HL-60/S4 (cell line): ENCODE data around the gene CAPZB.
"Not testable (repeated sequence)": the region's sequence is repeated elsewhere in the genome, so short reads cannot be mapped to it uniquely, and the experiment has no call there.

Experiments
- in situ Hi-C: fragments of 300-500 bp; cut with MboI; formaldehyde crosslinking; loops from 2 replicates; pipeline ENCODE4 v1.14.3; 2022; ENCODE audit warnings: low sequenced_read_pairs

CAPZB gene

DNA sequence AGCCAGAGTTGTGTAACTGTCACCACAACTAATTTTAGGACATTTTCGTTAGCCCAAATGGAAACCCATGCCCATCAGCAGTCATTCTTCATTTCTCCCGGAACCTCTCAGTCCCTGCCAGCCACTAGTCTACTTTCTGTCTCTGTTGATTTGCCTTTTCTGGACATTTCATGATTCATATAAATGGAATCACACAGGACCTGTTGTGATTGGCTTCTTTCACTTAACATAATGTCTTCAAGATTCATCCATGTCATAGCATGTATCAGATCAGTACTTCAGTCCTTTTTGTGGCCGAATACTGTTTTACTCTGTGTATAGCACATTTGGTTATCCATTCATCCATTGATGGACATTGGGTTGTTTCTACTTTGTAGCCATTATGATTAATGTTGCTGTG lies 166.1 kb downstream of the CAPZB start:
- in situ Hi-C loops, result no loop called here

DNA sequence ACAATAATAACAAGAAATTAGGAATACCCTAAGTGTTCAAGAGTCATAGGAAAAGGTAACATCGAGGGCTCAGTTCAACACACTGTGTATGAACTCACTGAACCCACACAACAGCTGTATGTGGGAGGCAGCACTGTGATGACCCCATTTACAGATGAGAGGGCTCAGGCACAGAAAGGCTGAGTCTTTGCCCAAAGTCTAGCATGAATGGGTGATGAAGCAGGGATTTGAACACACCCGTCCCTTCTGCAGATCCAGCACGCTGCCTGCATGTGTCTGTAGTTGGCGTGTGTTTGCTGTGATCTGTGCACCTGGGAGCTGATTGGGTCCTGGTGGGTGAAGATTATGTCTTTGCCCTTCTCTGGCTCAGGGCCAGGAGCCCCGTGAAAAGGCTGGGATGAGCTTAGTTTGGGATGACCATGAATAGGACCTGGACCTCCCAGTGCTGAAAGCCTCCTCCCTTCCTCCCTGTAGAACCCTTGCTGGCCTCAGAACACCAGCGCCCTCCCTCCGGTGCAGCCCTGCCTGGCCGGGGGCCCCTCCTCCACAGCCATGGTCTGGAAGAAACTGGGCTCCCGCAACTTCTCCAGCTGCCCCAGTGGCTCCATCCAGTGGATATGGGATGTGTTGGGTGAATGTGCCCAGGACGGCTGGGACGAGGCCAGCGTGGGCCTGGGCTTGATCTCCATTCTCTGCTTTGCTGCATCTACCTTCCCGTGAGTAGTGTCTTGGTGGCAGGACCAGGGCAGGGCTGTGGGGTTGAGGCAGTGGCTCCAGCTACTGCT lies 168.0 kb downstream of the CAPZB start:
- in situ Hi-C loops, result no loop called here

DNA sequence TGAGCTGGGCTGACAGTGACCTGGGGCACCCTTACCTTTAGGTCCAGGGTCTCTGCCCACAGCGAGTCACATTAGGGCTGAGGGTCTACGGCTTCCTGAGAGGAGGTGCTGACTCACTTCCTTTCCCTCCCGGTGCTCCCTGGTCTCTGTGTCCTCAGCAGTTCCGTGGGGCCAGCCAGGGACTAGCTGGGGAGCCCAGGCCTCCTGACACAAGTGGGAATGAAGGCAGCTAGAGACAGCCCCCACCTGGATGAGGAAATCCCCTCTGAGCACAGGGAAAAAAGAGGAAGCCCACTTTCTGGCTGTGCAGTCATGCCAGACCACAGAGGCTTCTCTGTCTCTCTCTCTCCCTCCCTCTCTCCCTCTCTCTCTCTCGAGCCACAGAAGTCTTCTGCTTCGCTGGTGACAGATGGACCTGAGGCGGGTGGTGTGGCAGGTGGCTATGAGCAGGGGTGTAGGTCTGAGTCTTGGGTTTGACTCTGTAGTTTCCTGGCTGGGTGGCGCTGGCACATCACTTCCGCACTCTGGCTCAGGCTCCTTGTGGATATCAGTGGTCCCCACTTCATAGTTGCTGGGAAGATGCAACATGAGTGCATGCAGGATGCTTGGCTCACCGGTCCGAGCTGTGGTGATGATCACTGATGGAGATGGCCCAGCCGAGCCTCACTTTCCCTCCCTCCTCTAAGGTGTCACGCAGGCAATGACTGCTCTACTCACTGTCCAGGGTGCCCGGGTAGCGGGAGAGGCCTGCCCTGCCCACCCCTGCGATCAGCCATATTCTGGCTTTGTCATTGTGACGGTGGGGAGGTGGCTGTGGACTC lies 169.8 kb downstream of the CAPZB start:
- in situ Hi-C loops, result no loop called here

DNA sequence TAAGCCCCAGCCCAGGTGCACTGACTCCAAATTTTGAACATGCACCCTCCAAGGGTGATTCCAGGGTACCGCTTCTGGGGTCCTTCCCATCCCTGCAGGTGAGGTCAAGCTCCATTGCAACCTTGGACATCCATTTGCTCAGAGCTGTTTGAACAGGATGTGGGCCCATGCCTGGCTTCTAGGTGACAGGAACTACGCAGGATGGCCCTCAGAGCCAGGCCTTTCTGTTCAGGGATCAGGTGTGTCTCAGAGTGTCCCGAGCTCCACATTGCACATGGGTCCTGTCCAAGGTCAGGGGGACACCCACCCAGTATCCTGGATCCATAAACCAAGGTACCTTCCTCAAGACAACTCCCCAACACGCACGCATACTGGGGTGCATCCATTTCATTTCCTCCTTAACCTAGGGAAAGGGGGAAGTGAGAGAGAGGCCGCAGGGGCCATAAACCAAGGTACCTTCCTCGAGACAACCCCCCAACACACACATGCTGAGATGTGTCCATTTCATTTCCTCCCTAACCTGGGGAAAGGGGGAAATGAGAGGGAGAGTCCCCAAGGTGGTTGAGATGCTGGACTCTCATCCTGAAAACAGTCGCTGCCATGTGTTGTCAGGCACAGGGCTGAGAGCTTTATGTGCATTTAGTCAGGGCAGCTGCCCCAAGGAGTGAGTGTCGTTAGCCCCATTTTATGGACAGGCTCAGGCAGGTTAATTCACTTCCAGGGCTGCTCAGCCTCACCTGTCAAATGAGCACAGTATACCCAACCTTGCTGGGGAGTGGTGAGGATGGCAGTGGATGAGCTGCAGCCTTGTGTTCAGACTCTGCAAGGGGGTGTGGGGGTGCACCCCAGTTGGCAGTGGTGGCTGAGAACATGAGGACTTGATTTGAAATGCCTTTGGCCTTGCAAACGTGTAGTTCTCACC lies 171.1 kb downstream of the CAPZB start:
- in situ Hi-C loops, result no loop called here

DNA sequence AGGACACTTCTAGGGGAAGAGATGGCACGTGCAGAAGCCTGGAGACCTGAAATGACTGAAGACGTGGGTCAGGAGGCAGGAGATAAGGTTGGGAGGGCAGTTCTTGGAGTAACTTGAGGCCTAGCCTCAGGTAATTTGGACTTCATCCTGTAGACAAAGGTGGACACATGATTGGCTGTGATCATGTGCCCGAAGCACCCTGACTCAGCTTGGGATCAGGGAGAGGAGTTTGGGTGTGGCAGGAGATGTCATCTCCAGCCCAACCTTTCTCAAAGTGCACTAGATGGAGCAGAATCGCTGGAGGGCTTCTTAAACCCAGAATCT lies 171.7 kb downstream of the CAPZB start:
- in situ Hi-C loops, result no loop called here

DNA sequence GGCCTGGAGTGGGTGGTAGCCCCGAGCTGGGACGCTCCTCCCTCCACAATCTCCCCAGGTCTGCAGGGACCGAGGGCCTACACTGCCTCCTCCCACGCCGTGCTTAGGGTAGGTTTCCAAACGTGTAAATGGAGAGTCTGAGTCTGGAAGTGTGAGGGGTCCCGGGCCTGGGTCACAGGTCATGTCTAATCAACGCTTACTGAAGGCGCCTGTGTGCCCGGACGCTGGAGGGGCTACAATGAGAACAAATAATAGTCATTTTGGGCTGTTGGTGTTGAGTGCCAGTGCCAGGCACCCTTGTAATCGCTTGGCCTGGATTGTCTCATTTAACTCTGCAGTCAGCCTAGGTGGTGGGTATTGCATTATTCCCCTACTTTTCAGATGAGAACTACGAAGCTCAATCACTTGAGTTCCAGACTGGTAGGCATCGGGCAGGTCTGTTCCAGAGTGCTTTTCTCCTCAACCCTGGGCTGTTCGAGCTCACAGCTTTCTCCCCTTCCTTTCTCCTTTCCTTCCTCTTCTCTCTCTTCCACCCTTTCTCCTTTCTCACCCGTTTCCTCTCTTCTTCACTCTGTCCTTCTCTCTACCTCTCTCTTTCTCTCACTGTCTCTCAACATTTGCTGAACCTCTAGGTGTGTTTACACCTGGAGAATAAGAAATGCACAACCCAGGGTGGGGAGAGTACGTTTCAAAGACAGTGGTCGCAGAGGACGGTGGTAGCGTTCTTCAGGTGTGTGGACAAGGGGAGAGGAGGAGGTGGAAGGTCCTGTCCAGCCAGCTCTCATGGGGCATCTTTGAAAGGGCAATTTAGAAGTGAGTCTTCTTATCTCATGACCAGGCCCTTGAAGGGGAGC lies 172.3 kb downstream of the CAPZB start:
- in situ Hi-C loops, result no loop called here

DNA sequence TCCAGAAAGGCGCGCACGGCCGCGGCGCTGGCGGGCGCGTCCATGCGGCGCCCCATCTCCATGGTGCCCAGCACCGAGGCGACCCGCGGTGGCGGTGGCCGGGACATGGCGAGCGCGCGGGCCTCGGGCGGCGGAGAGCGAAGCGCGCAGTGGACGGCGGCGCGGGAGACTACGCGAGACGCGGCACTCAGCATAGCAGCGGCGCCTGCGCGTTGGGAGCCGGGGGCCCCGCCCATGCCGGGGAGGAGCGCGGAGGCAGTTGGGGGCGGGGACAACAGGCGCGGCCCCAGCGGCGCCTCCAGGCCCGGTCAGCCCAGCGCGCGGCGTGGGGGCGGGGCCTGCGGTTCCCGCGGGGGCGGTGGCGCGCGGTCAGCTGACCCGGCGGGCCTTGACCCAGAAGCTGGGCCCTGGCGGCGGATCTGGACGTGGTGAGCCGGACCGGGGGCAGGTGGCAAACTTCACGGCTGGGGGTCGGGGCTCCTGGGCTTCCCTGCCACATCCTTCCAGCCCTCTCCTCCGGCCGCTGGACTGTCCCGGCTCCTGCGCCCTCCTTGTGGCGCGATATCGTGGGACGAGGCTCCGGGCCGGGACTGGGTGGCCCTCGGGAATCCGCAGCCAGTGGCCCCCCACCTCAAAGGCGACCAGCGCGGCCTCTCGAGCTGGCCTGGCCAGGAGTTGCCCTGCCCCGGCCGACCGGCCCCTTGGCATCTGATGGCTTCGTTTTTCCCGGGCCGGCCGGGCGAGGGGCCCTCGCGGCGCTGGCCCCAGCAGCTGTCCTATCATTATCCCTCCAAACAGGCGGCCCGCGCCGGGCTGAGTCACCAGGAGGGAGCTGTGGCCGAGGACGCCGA lies 173.2 kb downstream of the CAPZB start, which contains the start of the genes AKR7A2 and SLC66A1:
TSS of gene AKR7A2 (minus strand) at position 214 of the 851 bp plus-strand sequence. CDS start at position 194, 20 bp downstream.
TSS of gene SLC66A1 (plus strand) at position 396 of the 851 bp plus-strand sequence. CDS start 5,352 bp downstream, outside the sequence.
- in situ Hi-C loops, result no loop called here

DNA sequence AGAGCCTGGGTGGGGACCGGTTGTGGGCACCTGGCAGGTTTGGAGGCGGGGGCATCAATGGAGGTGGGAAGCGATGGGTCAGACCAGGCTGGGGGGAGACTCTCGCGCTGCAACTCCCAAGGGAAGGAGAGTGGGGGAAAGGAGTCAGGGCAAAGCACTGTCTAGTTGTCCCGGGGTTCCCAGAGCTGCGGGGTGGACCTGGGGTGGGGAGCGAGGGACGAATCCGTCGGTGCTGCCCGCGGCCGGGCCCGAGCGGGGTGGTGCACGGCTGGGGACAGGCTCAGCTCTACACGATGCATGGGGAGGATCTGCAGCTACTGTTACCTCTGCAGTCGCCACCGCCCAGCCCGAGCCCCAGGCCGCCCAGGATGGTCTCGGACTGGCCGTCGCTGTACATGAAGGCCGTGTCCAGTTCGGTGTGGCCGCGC lies 173.8 kb downstream of the CAPZB start:
- in situ Hi-C loops, result no loop called here

DNA sequence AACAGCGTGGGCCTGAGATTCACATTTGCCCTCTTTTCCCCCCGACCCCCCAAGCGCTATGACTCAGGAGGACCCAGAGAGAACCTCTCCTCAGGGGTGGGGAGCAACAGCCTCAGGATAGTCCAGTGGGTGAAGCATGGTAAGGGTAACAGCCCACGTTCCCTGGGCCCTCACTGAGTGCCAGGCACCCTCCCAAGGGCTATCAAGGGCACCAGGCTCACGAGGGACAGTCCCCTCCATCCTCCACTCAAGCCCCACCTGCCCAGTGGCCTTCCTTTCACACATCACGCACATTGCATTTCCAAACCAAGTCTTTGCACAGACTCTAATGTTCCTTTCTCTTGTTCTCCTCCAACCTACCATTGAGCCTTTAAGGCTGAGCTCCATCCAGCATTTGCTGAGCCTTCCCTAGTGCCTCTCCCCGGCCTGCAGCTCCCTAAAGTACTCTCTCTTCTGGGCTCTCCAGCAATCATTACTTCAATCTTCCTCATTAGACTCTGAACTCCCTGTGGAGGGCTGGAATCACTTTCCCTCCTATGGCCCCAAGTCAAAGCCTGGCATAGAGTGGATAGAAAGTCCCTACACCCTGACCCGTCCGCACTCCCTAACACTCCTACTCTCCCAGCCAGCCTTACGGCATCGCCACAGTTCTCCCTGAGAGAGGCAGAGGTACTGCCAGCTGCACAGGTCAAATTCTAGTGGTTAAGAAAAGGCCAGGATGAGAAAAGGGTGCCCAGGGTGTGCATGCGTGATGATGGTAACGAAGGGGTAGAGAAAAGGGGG lies 174.4 kb downstream of the CAPZB start:
- in situ Hi-C loops, result no loop called here

DNA sequence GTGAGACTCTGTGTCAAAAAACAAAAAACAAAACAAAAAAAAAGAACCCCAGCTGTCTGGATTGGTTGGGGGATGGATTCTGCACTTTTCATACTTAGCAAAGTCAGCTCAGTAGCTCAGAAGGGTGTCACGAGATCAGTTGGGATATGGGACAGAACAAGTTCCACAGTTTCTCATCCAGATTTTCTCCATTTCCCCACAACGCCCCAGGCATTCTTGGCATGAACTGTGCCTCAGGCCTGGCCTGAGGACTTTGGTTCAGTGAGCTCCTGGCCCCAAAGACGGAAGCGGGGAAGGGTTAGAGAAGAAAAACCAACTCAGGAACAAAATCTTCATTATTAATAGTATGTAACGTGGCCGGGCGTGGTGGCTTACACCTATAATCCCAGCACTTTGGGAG lies 175.3 kb downstream of the CAPZB start:
- in situ Hi-C loops, result no loop called here

DNA sequence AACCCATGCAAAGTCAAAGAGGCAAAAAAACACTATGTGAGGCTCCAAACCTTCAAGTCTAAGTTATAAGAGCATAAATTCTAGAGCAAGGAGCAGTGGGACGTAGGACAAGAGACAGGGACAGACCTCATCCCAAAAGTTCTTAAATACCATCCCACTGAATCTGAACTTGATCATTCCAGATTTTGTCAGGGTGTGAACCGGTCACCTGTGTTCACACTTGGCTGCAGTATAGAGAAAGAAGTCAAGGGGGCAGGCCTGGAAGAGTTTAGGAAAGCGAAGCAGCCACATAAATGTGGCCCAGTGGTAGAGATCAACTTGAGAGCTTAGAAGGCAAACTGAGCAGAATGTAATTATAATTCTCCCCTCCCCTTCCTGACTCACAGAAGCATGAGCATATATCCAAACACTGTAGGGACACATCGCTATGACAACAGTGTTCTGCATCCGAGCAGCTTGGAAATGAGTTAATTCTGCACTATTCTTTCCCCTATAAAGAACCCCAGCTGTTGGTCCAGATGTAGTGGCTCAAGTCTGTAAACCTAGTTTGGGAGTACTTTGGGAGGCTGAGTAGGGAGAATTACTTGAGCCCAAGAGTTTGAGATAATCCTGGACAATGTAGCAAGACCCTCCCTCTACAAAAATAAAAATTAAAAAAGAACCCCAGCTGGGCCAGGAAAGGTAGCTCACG lies 176.1 kb downstream of the CAPZB start:
- in situ Hi-C loops, result no loop called here

DNA sequence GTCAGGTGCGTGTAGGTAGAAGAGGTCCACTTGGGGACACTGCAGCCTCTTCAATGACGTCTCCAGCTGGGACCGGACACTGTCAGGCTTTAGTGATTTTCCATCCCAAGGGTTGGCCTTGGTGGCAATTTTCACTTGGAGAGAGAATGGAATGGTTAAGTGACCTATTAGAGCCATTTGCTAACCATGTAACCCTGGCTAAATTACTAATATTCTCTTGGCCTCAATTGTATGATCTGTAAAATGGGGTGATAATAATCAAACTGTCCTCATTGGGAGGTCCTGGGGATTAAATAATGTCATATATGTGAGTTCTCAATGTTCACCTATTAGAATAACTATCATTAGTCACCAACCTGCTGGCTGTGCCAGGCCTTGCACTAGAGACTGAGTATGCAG lies 176.8 kb downstream of the CAPZB start:
- in situ Hi-C loops, result no loop called here

DNA sequence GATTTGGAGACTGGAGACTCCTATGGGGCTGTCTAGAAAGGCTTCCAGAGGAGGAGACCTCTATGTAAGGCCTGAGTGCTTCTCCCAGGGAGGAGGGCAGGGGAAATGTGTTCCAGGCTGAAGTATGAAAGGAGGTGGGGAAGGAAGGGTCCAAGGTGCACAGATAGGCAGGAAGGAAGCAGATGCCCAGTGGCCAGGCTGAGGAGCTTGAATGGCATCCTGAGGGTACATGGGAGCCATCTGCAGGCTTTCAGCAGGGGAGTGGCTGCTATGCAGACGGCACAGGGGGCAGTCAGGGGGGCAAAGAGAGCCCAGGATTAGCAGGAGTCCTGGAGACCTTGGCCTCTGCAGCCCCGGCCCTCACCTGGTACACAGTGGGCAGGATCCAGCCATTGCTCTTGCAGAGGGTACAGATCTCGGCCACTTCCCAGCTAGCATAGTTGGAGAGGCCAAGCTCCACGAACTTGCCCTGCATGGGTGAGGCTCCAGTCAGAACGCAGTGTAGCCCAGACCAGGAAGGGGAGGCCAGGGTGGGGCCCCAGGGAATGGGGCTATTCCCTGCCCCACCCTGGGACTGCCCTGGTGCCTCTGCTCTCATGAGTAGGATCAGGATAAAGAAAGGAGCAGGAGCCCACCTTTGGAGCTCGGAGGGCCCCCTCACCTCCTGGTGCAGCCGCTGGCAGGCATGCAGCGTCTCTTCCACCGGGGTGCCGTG lies 177.4 kb downstream of the CAPZB start:
- in situ Hi-C loops, result no loop called here

DNA sequence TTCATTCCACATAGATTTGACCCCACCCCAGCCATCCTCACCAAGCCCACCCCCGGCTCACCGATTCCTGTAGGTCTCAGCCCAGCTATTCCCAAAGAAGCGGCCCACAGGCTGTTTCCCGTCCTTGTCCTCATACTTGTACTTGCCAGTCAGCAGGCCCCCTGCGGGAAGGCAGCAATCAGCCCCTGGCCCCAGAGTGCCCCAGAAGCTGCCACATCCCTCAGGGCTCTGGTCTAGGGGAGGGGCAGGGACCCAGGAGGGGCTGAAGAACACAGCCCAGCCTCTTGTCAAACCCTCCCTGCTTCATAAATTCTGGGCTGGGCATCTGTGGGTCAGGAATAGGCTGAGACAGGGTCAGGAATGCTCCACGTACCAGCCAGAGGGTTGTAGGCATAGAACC lies 178.4 kb downstream of the CAPZB start:
- in situ Hi-C loops, result no loop called here

DNA sequence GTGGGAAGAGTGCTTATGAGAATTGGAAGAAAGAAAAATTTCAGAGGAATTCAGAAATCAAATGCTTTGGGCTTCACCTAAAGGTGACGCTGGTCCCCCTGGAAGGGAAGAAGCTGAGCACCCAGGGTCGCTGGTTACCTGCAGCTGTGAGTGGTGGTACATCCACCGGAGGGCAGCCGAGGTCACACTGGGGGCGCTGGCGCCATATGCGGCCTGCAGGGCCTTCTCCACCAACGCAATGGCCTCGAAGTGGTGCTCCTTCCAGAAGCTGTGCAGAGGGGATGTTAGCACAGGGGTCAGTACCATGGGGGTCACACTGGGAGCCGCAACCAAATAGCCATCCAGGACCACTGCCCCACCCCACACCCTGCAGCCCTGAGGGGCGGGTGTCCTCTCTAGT lies 179.5 kb downstream of the CAPZB start:
- in situ Hi-C loops, result no loop called here

DNA sequence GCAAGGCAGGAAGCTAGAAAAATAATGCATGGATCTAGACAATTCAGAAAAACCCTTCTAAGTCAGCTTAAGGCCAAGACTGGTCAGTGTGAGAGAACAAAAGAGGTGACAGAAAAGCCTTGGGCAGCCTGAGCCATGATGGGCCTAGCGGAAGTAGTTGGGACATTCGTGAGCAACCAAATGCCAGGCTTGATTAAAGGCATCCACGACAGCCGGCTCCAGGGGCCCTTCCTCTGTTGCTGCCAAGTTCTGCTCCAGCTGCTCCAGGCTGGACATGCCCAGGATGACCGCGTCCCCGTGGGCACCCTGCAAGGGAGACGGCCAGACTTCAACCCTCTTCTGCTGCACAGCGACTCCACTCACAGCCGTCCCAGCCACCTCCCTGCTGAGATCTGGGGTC lies 181.3 kb downstream of the CAPZB start:
- in situ Hi-C loops, result not testable (repeated sequence)

DNA sequence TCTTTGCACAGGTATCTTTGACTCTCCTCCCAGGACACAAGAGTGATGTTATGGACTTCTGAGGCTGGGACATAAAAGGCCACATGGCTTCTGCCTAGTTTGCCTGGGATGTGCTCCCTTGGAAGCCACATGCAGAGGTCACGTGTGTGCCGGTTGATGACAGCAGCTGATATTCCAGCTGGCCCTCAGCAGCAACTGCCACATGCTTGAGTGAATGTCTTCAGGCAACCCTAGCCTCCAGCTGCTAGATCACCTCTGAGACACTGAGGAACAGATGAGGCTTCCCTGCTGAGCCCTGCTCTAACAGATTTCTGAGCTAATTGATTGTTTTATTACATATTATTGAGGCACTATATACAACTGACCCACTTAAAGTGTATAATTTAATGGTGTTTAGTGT lies 185.1 kb downstream of the CAPZB start:
- in situ Hi-C loops, result no loop called here
